TTC549 (cell line): ENCODE results near the gene TSSC4.

Experiments used
- FAIRE-seq: peaks from 2 replicates; lab custom pipeline; 2012; peaks lifted over from hg19 to GRCh38; lab: Jason Lieb, UNC

The TSSC4 gene

DNA sequence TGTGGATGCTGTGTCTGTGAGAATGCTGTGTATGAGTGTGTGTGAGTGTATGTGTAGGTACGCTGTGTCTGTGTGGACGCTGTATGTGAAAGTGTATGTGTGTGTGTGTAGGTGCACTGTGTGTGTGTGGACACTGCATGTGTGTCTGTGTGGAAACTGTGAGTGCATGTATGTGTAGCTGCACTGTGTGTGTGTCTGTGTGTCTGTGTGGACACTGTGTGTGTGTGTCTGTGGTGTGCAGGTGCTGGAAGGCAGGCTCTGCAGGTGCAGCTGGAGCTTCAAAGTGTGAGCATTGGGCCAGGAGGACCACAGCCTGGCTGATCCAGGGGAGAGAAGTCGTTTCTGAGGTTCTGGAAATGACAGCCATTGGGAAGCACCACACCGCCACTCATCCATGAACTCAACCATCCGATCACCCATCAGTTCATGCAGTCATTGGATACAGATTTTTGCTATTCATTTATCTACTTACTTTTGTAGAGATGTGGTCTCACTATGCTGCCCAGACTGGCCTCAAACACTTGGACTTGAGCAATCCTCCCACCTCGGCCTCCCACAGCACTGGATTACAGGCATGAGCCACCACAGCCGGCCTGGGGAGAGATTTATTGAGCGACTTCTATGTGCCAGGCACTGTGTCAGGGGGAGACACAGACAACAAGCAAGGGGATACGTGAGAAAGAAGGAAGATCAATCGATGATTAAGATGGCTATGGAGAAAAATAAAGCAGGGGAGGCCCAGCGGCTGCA, 34.1 kb downstream of the TSSC4 start:
- FAIRE-seq, result no peak

DNA sequence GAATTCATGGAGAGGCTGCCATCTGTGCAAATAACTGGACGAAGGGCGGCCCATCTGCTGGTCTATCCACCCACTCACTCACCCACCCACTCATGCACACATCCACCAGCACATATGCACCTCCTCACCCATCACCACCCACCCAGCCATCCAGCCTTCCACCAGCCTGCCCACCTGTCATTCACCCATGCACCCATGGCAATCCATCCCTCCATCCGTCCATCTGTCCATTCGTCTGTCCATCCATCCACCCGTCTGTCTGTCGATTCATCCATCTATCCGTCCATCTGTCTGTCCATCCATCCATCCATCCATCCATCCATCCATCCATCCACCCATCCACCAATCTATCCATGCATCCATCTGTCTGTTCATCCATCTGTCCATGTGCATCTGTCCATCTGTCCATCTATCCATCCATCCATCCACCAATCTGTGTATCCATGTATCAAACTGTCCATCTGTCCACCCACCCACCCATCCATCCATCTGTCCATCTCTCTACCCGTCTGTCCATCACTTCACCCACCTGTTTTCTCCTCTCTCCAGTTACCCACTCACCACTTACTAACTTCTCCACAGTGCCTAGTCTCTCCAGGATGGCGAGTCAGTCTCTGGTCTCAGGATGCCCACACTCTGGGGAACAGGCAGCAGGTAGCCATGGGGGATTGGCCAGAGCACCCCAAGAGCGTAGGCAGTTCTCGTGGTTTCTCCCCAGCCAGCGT, 34.9 kb downstream of the TSSC4 start:
- FAIRE-seq, result no peak

DNA sequence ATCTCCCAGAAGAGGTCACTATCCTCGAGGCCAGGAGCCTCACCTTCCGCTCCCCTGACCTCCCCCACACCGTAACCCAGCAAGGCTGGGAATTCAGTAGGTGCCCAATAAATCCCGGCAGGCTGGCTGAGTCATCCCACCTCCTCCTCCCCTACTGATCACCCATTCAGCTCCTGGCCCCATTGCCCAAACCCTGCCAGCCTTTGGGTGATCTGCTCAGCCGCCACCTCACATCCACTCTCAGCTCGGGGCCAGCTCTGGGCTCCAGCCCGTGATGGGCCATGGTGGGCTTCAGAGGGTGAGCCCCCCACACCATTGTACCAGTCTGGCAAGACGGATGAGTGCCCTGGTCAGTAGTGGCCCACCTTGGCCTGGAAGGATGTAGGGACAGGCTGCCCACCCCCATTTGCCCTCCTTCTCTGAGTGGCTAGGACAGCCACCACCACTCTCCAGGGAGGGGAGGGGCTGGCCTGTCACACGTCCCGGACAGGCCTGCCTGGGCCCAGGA, 35.5 kb downstream of the TSSC4 start:
- no peak for FAIRE-seq

DNA sequence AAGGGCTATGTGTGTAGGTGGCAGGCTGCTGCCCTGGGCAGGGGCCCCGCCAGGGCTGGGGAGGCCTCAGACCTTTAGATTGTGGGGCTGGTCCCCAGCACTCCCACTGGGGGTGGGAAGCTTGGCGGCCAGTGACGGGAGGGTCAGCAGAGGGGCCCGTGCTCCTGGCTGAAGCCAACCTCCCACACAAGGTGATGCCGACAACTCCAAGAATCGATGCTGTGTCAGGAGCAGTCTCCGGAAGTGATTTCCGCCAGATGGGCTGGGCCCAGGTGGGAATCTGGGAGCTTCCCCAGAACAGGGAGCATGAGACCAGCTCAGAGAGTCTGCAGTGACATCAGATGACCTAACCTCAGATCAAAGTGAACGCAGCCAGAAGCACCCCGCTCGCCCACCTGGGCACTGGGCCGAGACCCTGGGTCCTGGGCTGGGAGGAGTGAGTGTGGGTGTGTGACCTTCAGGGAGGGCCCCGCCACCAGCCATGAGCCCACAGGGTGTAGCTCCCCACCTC, 36.0 kb downstream of the TSSC4 start:
- no peak for FAIRE-seq

DNA sequence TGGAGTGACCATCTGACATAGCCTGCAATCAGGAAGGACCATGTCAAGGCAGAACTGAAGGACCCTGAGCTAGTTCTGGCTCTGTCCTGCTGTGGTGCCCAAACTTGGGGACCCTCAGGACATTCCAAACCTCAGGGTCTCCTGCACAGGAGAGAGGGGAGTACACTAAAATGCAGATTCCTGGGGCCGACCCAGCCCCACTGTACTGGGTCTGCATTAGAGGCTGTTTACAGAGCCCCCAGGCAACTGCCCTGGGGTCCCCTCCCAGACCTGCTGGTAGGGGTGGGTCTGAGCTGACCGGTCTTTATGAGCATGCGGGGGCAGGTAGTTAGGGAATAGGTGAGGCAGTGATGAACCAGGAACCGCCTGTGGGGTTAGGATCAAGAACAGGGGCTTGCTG, 37.0 kb downstream of the TSSC4 start:
- FAIRE-seq, result no peak

DNA sequence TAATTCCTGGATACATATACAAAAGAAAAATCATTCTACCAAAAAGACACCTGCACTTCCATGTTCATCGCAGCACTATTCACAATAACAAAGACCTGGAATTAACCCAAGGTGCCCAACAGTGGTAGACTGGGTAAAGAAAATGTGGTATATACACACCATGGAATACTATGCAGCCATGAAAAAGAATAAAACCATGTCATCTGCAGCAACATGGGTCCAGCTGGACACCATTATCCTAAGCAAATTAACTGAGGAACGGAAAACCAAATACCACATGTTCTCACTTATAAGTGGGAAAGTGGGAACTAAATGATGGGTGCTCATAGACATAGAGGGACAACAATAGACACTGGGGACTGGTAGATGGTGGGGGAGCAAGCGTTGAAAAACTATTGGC, 39.3 kb downstream of the TSSC4 start:
- no peak for FAIRE-seq

DNA sequence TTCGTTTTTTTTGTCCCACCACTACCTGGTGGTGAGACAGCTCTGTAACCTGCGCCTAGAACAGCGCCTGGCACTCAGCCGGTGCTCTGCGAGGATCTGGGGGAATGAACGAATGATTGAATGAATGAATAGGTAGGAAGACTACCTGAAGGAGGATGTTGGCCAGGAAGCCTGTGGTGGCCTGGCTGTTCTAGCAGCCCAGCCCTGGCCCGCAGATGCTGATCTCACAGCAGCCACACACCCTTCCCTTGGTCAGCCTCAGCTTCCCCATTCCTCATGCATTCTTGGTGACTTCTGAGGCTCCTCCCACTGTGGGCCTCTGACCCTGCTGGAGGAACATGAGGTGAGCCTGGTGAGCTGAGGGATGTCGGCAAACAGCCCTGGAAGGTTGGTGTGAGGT, 40.1 kb downstream of the TSSC4 start:
- no peak for FAIRE-seq

DNA sequence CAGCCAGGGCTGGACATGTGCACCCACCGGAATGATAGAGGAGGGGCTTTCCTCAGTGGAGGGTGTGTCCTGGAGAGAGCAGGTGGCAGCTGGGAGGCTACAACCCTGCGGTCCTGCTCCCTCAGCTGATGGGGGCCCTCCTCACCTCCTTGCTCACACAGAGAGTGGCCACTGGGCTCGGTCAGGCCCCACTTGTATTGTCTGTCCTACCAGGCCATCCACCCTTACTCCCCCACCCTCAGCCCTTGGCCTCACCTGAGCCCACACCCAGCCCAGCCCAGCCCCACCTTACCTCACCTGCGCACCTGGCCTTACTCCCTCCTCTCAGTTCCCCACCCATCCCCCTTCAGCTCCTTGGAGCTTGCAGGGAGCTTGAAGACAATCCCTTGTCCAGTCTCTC, 40.6 kb downstream of the TSSC4 start:
- no peak for FAIRE-seq

DNA sequence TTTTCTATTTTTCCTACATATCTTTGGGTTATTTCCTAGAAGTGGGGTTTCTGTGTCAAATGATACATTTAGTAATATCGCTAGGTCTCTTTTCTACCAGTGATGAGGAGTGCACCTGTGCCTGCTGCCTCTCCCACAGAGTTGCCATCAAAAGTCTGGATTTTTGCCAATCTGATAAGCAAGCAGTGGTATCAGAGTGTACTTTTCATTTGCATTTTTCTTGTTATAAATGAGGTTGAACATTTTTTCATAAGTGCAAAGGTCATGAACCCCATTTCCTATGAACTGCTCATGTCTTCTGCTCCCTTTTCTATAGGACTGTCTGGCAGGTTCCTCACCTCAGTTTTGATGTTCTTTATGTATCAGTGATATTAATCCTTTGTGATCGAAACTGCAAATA, 42.0 kb downstream of the TSSC4 start:
- no peak for FAIRE-seq

DNA sequence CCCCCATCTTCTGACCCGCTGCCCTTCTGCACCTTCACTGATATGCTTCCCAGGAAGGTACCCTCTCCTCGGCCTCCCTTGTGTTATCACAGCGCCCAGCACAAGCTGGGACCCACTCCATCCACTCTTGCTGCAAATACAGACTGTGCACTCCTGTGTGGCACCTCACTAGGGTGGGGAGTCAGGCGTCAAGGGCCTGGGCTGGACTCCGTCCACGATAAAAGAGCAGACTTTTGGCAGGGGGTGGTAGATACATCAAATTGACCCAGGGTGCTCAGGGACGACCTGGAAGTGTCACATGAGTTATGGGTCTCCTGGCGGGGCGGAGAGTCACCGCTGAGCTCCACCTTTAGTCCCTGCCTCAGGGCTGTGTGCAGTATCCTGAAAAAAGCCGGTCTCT, 42.9 kb downstream of the TSSC4 start:
- no peak for FAIRE-seq

DNA sequence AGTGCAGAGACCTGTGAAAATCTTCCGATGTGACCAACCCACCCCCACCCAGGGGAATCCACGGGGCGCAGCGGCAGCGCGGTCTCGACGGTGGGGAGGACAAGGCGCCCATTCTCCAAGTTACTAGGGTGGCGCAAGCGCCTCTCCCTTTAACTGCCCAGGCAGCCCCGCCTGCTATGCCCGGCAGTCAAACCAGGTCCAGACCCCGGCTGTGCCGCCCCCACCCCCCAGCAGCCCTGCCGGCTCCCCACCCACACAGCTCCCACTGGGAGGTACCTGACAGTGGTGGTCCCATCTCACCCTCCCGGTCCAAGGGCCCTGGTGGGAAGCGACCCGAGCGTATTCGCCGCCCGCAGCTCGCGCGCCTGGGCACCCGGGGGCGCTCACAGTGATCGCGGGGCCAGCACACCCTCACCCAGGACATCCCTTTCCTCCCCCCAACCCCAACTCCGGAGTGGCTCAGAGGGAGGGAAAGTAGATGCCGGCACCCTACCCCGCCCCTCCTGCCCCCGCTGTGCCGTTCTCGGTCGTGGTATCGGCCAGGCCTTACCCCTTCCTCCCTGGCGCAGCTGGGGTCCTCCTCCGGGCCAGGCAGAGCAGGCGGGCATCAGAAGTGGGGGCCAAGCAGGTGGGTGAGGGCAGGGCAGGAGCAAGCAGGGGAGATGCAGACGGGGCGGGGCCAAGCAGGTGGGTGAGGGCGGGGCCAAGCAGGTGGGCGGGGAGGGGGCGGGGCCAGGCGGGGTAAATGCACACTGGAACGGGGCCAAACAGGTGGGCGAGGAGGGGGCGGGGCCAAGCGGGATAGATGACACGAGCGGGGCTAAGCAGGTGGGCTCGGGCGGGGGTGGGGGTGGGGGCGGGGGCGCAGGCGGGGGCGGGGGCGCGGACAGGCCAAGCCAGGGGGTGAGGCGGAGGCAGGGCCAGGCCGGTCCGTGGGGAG, 43.6 kb downstream of the TSSC4 start, which contains the start of gene TRPM5:
Gene TRPM5 (minus strand): TSS at position 634 of the 940 bp plus-strand sequence. CDS start 21,478 bp downstream, outside the sequence.
- FAIRE-seq, result no peak

DNA sequence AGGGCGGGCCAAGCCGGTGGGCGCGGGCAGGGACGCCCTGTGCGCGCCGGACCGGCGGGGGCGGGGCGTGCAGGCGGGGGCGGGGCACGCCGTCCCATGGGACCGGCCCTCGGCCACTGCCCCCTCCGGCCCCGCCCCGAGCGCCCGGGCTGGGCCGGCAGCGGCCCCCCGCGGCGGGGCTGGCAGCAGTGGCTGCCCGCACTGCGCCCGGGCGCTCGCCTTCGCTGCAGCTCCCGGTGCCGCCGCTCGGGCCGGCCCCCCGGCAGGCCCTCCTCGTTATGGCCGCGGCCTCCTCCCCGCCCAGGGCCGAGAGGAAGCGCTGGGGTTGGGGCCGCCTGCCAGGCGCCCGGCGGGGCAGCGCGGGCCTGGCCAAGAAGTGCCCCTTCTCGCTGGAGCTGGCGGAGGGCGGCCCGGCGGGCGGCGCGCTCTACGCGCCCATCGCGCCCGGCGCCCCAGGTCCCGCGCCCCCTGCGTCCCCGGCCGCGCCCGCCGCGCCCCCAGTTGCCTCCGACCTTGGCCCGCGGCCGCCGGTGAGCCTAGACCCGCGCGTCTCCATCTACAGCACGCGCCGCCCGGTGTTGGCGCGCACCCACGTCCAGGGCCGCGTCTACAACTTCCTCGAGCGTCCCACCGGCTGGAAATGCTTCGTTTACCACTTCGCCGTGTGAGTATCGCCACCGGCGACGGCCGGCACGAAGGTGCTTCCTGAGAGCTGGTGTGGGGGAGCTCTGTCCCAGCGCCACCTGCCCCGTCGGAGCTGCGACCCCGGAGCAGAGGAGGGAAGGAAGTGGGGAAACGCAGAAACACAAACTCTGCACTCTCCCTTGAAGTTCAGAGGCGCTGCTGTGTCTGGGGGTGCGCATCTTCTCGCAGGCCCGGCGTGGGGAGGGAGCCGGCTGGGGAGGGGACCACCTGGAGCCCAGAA, 44.5 kb downstream of the TSSC4 start, which contains the start of gene KCNQ1:
Gene KCNQ1 (plus strand): TSS at position 188 of the 925 bp plus-strand sequence. CDS start 91 bp downstream, at position 279.
- FAIRE-seq, result no peak

DNA sequence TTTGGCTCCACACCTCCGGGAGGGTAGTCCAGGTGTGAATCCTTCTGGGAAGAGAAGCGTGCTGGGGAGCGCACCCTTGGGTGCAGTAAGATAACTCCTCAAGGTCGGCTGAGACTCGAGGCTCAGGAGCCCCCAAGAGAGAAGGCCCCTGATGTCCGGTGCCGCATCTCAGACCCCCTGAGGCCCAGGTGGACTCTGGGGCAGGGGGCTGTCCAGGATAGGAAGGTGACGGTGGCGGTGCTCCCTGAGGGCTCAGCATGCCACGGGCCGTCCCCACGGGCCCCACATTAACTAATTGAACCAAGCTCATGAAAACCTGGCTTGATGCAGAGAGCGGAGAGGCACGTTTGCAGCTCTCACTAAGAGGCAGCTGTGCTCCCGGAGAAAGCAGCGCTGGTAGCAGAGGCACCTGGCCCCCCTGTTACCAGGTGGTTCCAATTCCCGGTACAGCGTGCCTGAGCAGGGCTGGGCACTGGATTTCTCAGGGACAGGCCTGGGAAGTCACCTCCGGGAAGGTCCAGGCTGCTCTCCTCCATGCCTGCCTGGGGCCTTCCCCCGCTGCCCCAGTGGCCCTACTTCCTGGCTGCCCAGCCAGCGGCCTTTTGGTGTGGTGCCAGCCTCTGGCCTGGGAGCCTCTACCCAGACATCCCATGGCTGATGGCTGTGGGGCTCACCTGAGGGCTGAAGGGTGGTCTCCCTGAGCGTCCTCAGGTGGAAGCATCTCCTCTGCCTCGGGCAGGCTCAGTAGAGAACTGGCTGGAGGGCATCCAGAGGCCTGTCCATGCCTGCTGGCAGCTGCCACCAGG, 45.4 kb downstream of the TSSC4 start:
- FAIRE-seq, result no peak

DNA sequence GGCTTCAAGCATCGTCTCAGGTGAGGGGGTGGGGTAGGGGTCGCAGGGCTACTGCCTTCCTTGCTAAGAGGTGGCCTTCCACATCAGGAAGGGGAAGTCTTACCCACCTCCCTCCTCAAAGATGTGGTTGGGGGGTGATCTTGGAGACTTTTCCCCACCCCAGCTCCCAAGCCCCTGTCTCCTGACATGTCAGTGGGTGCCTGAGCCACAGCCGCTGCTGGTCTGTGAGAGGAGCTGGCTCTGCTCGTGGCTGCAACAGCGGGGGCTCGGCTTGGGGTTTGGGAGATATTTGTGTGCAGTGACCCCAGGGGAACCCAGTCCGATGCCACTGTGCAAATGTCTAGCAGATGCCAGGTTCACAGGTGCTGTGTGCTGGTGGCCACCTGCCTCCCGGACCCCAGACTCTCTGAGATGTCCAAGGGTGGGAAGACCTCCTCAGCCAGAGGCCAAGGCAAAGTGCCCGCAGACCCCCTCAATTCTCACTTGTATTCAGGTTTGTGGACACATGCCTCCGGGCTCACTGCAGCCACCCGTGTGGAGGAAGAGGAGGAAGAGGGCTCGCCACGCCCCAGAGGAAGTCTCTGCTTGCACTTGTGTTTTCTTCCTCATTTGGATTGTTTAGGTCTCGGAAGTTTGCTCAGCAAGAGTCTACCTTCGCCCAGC, 46.2 kb downstream of the TSSC4 start:
- no peak for FAIRE-seq

DNA sequence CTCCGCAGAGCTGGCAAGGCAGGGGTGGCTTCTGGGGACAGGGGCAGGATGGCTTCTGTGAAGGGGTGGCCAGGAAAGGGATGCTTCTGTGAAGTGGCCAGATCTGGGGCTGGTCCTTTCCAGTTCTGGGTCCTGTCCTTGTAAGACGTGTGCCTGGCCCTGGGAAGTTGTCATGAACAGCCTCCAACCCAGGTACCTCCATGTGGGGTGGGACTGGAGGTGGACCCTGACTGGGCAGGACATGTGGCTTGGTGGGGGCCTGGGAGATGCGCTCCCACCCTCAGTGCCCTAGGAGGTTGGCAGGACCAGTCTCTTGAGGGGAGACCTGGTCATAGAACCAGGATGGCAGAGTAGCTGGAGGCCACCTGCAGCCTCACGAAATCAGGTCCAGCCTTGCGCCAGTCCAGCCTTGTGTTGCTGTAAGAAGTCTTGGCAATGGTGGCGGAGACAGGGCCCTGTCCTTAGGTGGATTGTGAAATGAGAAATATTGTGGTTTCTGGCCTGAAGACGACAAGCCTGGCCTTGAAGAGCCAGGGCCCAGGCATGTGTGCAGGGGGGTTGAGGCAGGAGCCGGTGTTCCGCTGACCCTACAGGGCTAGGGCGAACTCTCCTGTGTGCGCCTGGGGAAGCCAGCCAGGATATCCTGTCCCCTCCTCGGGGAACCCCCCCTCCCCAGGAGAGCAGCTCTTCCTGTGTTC, 46.9 kb downstream of the TSSC4 start:
- no peak for FAIRE-seq

DNA sequence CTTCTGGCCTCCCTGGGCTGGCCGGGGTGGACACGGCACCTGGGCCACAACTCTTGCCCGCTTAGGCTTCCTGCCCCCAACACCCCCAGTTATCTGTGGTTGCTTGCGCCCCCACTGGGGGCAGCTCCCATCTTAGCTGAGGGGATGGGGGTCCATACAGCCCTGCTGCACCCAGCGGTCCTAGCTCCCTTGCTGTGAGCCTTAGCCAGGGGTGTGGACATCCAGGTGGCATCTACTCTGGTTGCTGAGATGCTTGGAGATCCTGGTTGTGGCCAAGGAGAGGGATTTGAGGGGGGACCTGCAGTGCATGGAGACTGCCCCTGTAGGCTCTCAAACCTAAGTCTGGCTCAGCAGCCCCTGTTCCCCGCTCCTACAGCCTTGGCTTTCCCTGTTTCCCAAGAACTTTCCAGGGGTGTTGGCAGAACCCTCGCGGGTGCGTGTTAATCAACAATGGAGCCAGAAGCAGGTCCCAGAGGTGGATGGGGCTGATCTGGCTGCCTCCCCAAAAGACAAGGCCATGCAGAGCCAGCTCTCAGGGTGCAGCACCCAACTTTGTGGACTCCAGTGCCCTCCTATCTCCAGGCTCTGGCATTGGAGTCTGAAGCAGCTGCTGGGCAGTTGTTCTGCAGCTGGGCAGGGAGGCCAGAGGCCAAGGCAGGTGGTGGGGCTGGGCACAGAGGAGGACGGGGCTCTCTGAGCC, 47.6 kb downstream of the TSSC4 start:
- FAIRE-seq, result no peak

DNA sequence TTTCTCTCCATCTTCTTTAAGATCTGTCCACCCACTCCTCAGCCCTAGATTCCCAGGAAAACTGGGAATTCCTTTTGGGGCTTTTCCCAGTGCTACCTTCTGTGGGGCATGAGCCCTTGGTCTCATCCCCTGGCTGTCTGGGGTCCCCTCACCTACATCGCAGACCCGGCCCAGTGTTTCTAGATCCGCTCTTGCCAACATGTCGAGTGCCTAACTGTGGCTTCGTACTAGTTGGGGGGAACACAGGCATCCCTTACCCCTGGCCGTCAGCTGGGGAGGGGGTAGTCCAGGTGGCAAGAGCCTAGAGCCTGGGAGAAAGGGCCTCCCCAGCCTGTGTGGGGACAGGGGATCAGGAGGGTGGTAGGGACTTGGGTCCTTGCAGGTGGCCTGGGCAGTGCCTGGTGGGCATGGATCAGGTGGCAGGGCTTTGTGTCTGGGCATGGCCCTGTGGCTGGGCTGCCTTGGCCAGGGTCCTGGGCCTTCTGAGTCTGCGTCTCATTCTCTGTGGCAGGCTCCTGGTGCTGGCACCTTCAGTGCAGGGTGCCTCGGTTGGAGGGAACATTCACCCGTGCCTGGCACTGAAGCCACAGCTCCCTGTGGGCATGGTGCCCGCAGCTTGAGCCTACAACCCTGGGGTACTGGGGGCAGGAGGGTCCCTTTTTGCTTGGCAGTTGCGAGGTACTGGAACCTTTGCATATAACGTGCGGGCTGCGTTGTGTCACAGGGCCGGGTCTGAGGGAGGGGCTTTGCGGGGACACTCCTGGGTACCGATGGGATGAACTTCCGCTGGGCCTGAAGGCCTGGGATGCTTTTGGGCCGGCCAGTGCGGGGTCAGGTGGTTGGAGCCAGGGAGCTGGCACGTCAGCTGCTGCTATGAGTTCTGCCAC, 48.4 kb downstream of the TSSC4 start:
- FAIRE-seq, result no peak
